HG03342 (cell line): ENCODE data around the gene RIOX2.

Experiments
- ATAC-seq: cut with Tn5 transposase; IDR thresholded peaks from one replicate; pipeline ENCODE4 v1.9.1; 2021; ENCODE audit warnings: mild to moderate bottlenecking, moderate library complexity; ENCODE audit not compliant: unreplicated experiment

RIOX2 gene

DNA sequence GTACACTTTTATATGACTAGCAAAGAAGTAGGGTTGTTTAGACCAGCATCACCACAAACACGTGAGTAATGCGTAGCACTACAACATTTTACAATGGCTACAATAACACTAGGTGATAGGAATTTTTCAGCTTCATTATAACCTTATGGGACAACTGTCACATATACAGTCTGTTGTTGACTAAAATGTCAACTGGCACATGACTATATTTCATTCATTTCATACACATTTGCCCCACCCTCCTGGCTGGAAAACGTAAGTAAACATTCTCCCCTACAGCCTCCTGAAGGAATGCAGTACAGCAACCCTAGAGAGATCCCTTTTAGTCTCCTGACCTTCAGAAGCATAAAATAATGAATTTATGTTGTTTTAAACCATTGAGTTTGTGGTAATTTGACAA lies 16.2 kb downstream of the RIOX2 start:
- no peak for ATAC-seq

DNA sequence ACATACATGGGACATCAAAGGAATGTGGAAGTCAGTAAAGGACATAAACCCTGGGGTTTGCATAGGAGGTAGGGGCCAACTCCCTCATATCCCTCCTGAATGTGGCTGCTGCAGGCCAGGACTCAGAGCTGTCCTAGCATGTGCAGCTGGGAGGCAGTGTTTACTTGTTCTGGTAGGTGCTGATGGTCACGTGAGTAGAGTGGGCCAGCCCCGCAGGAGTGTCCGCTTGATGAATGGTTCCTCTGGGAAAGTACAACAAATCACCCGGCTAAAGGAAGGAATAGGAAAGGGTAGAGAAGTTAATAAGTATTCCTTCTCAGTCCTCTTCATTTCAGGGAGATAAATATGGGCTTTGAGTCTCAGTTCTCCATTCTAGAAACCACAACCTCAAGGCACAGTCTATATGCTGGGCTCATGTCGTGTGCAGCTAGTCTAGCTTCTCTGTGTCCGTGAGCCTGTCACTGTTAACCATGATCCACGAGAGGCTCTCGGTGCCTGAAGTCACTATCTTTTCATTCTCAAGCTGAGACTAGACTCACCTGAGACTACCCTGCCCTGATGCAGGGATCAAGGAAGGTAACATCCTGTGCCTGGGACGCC lies 17.9 kb downstream of the RIOX2 start:
- ATAC-seq, result no peak

GRCh38 chr3:97952872-97953271 lies 19.4 kb downstream of the RIOX2 start:
- ATAC-seq, result no peak

DNA sequence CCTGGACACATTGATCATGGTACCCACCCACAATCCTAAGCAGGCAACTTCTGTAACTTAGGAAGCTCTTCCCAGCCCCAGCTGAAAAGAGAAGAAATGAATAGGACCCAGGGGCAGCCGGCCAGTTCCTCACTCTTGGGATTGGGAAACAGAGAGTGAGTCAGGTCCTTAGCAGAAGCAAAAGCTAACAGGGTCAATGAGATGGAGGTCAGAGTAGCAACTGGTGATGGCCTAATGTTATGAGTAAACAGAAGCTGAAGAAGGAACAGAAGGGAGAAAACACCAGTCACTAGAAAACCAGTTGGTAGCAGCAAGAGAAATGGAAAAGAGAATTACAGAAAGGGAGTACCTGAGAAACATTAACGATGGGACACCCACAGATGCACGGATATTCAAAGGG lies 20.0 kb downstream of the RIOX2 start:
- ATAC-seq, result no peak

- no peak for ATAC-seq
These were observed 21.9 kb downstream of the RIOX2 start for GRCh38 chr3:97950360-97950759.

GRCh38 chr3:97949743-97950142 lies 22.5 kb downstream of the RIOX2 start:
- no peak for ATAC-seq

DNA sequence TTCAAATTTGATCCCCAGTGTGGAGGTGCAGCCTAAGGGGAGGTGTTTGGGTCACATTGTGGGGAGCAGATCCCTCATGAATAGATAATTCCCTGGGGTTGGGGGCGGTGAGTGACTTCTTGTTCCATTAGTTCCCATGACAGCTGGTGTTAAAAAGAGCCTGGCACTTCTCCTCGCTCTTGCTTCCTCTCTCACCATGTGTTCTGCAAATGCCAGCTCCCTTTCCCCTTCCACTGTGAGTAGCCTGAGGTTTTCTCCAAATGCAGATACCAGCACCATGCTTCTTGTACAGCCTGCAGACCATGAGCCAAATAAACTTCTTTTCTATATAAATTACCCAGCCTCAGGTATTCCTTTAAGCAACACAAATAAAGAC lies 23.1 kb downstream of the RIOX2 start:
- ATAC-seq, result no peak

DNA sequence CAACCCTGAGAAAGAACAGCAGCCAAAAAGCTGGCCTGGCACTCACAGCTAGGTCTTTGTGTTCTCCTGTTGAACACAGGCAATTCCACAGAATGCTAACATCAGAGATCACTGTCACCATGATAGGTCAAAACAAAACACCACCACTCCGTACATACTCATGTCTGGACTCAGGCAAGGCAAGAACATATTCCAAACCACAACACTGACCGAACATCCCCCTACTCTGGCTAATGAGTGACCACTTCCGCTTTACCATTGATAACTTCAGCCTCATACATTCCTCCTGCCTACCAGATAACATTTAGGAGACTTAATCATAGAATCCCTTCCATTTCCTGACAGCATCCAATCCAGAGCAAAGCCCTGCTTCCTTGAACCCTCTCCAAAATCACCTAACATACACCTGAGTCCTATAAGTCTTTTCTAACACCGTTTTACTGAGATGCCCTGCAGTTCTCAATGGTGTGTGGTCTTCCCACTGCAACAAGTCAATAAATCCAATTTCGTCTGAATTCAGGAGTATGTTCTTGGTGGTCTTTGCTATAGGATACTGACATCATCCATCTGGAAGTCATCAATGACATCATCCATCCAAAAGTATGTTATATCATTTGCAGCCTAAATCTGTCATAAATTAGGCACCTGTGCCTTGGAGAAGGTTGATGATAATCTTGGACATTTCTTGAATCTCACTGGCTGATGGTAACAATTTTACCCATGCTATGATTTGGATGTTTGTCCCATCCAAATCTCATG lies 23.7 kb downstream of the RIOX2 start:
- no peak for ATAC-seq

- no peak for ATAC-seq
These were observed 29.3 kb downstream of the RIOX2 start for GRCh38 chr3:97942801-97943546.

DNA sequence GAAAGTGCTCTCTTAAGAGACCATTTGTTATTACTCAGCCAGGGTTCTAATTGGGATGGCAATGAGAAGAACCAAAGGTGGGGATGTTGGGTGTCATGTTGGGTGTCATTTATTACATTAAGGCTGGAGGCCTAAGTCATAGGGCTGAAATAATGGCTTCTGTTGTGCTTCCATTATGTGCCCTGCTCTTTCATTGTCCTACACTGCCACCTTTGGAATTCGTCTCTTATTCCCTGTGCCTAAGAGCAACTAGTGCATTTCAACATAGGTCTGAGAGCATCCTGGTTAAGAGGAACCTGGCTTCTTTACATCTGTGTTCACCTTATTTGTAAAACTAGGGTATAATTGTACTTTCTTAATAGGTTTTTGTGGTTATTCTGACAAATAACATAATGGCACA lies 32.2 kb downstream of the RIOX2 start:
- no peak for ATAC-seq

GRCh38 chr3:97939401-97939800 lies 32.8 kb downstream of the RIOX2 start:
- ATAC-seq, result no peak

DNA sequence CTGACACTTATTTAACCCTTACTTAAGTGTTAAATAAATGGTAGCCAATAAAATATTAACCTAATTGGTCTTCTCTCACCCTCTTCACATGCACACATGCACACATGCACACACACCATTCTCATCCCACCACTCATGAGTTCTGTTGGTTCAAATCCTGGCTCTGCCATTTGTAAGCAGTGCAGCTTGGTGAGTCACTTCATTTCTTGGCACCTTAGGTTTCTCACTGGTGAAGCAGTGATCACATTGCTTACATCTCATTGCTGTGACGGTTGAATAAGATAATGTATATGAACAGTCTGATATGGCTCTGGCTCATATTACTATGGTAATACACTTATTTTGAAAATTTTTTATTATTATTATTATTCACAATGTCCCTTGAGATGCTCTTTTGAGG lies 33.8 kb downstream of the RIOX2 start:
- ATAC-seq, result no peak

GRCh38 chr3:97937205-97937604 lies 35.0 kb downstream of the RIOX2 start:
- ATAC-seq, result no peak

- ATAC-seq, result no peak
These were observed 36.4 kb downstream of the RIOX2 start for GRCh38 chr3:97935842-97936241.

- no peak for ATAC-seq
These were observed 37.1 kb downstream of the RIOX2 start for GRCh38 chr3:97934980-97935695.

GRCh38 chr3:97932387-97932801 lies 39.8 kb downstream of the RIOX2 start:
- ATAC-seq, result no peak

GRCh38 chr3:97931218-97931617 lies 41.0 kb downstream of the RIOX2 start:
- ATAC-seq, result no peak

DNA sequence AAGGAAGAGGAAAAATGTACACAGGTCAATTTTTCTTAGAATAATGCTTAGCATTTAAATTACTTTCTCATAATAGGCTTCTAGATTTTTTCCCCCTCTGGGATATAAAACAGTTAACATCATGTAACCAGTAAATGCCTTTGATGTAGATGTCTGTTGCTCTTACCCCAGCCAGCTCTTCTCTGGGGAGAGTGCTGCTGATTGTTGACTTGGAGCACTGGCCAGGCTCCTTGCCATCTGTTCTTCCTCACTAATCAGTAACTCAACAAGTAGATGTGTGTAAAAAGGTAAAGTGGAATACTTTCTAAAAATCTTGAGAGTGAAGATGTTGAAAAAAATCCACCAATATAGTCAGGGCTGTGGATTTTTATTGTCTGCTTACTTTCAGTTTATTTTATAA lies 42.2 kb downstream of the RIOX2 start:
- ATAC-seq, result no peak

DNA sequence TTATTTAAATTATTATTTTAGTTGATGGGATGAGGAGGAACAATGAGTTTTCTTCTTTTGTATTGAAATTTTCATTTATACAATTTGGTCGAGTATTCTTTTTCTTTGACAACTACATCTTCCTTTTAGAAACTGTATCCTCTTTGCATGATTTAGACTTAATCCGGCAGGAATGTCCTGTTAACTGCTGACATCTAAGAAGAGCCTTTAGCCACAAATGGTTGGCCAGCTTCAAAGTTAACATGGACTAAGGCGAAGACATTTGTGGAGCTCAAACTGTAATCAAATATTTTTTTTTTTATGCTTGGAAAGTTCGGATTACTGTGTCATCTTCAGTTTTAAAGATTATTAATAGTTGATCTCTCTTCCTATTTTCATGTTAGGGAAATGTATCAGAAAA lies 43.2 kb downstream of the RIOX2 start:
- ATAC-seq, result no peak

DNA sequence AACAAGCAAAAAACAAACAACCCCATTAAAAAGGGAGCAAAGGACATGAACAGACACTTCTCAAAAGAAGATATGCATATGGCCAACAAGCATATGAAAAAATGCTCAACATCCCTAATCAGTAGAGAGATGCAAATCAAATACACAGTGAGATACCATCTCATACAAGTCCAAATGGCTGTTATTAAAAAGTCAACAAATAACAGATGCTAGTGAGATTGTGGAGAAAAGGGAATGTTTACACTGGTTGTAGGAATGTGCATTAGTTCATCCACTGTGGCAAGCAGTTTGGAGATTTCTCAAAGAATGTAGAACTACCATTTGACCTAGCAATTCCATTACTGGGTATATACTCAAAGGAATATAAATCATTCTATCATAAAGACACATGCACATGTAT lies 44.5 kb downstream of the RIOX2 start:
- ATAC-seq, result no peak

- ATAC-seq, result no peak
These were observed 54.3 kb downstream of the RIOX2 start for GRCh38 chr3:97917813-97918536.
